Stimulated activated naive B cell treated with anti-CD40 and anti-IgM and Interleukin-4, amounts not matched to agents 10 μg/mL and 1 μg/mL and 100 μg/mL, for 72 hours (primary cell): Measurements from ENCODE around the gene RASGRP4.
A peak's percentile ranks its signal among the peaks of the same experiment; 100 is the strongest.
"Not testable (repeated sequence)": the region's sequence is repeated elsewhere in the genome, so short reads cannot be mapped to it uniquely, and the experiment has no call there.

ENCODE experiments used
- ATAC-seq, 2 donors: fragments of 150-1000 bp; cut with Tn5 transposase; replicated peaks; 2 replicates each; pipeline ENCODE4 v1.10.0; 2021; ENCODE audit warnings: moderate library complexity in 1 of 2
- DNase-seq: peaks from one replicate; pipeline ENCODE4 v3.0.0; 2021
- H3K27ac Mint-ChIP-seq: one replicate; pipeline ENCODE4 v1.8.0; 2022; ENCODE audit warnings: mild to moderate bottlenecking, mixed read lengths
- H3K27me3 Mint-ChIP-seq, 2 donors: one replicate each; pipeline ENCODE4 v1.8.0; 2022; ENCODE audit warnings: mixed read lengths in 2 of 2
- H3K36me3 Mint-ChIP-seq, 2 donors: one replicate each; pipeline ENCODE4 v1.8.0; 2022; ENCODE audit warnings: mixed read lengths in 2 of 2, mild to moderate bottlenecking in 1 of 2
- H3K4me1 Mint-ChIP-seq, 2 donors: one replicate each; pipeline ENCODE4 v1.8.0; 2022; ENCODE audit warnings: mixed read lengths in 2 of 2, mild to moderate bottlenecking in 1 of 2
- H3K4me3 Mint-ChIP-seq, 2 donors: one replicate each; pipeline ENCODE4 v1.8.0; 2022; ENCODE audit warnings: mild to moderate bottlenecking in 2 of 2, mixed read lengths in 2 of 2, moderate library complexity in 1 of 2
- H3K9me3 Mint-ChIP-seq, 2 donors: one replicate each; pipeline ENCODE4 v1.8.0; 2022; ENCODE audit warnings: mixed read lengths in 2 of 2, mild to moderate bottlenecking in 1 of 2

RASGRP4 gene

GRCh38 chr19:38417544-38418506 lies 8.2 kb downstream of the RASGRP4 start:
- DNase-seq, result peak; percentile 58
- no peaks in the 10 kb centered on the region for H3K9me3 Mint-ChIP-seq
- no peaks in the 10 kb centered on the region for H3K36me3 Mint-ChIP-seq
- peaks cover 5 to 6% of the 10 kb centered on the region in 2 donors for H3K27me3 Mint-ChIP-seq
- H3K4me1 Mint-ChIP-seq, result peaks cover 20 to 27% of the 10 kb centered on the region in 2 donors
- H3K27ac Mint-ChIP-seq, result peak overlapping the region; percentile 42
- ATAC-seq, result peak; percentile 90 to 93
- H3K4me3 Mint-ChIP-seq, result peak overlapping the region; percentile 83 to 88

DNA sequence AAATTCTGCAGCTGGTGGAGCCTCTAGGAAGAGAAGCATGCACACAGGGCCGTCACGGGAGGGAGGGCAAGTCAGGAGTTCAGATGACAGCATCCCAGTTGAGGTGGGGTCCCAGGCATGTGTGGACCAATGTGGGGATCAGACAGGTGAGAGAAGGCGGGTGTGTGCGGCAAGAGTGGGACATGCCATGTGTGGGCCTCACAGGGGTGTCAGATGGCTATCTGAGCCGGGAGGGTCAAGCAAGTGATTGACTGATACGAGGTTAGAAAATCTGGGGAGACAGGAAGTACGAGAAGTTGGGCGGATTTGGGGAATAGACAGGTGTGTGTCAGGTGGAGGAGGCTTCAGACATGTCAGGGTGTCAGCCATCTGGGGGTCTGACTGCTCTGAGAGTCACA lies 8.9 kb downstream of the RASGRP4 start:
- H3K4me1 Mint-ChIP-seq, result peaks cover 20 to 27% of the 10 kb centered on the region in 2 donors
- no peaks in the 10 kb centered on the region for H3K36me3 Mint-ChIP-seq
- no peaks in the 10 kb centered on the region for H3K9me3 Mint-ChIP-seq
- peak overlapping the region; percentile 42 for H3K27ac Mint-ChIP-seq
- peak overlapping the region; percentile 83 to 88 for H3K4me3 Mint-ChIP-seq
- peaks cover 5 to 6% of the 10 kb centered on the region in 2 donors for H3K27me3 Mint-ChIP-seq
- ATAC-seq (no peak), DNase-seq (no peak)

DNA sequence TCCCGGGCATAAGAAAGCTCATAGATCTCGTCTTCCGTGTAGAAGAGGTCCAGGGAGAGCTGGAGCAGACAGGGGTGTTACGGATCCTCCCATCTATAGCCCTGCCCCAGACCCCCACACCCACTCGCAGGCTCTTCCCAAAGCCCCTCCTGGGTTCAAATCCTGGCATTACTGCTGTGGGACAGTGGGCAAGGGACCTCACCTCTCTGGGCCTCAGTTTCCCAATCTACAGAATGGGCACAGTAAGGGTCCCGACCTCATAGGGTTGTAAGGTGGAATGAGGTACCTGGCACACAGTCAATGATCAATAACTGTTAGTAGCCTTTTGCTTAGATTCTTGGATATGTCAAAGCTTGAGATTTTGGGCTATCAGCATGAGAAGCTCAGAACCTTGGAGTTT lies 12.6 kb downstream of the RASGRP4 start:
- ATAC-seq (no peak), DNase-seq (no peak)
- no peaks in the 10 kb centered on the region for H3K27me3 Mint-ChIP-seq
- peaks cover 13 to 20% of the 10 kb centered on the region in 2 donors for H3K4me1 Mint-ChIP-seq
- H3K9me3 Mint-ChIP-seq, result no peaks in the 10 kb centered on the region
- no peak overlapping the region for H3K4me3 Mint-ChIP-seq
- H3K27ac Mint-ChIP-seq, result no peak overlapping the region
- H3K36me3 Mint-ChIP-seq, result peaks cover 4% of the 10 kb centered on the region in 2 donors

- H3K4me3 Mint-ChIP-seq, result no peak overlapping the region
- no peak for ATAC-seq
- no peak overlapping the region for H3K27ac Mint-ChIP-seq
- H3K27me3 Mint-ChIP-seq, result no peaks in the 10 kb centered on the region
- H3K36me3 Mint-ChIP-seq, result peaks cover 5 to 6% of the 10 kb centered on the region in 2 donors
- H3K4me1 Mint-ChIP-seq, result peaks cover 11 to 16% of the 10 kb centered on the region in 2 donors
- H3K9me3 Mint-ChIP-seq, result no peaks in the 10 kb centered on the region
- DNase-seq, result no peak
Measured at GRCh38 chr19:38412961-38413360, 13.1 kb downstream of the RASGRP4 start.

DNA sequence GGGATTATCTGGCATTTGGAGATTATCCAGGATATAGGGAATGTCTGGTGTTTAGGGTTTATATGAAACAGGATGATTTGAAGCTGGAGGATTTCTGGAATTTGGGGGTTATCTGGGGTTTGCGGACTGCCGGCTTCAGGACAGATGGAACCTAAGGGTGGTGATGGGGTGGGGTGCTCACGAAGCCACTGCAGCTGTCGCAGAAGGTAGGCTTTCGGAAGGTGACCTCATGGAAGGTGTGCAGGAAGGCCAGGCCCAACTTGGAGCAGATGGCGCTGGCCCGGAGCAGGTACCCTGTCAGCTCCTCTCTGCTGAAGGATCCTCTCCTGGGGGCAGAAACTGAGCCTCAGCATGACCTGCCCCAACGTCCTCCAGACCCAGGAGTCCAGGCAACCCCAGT lies 13.5 kb downstream of the RASGRP4 start:
- DNase-seq (no peak), ATAC-seq (no peak)
- H3K4me1 Mint-ChIP-seq, result peaks cover 6 to 11% of the 10 kb centered on the region in 2 donors
- no peaks in the 10 kb centered on the region for H3K27me3 Mint-ChIP-seq
- no peaks in the 10 kb centered on the region for H3K9me3 Mint-ChIP-seq
- peaks cover 7 to 8% of the 10 kb centered on the region in 2 donors for H3K36me3 Mint-ChIP-seq
- H3K4me3 Mint-ChIP-seq, result no peak overlapping the region
- no peak overlapping the region for H3K27ac Mint-ChIP-seq

- not testable (repeated sequence) for H3K4me3 Mint-ChIP-seq, H3K4me1 Mint-ChIP-seq, H3K27ac Mint-ChIP-seq, ATAC-seq, DNase-seq, H3K27me3 Mint-ChIP-seq, H3K9me3 Mint-ChIP-seq
- peaks cover 7 to 13% of the 10 kb centered on the region in 2 donors for H3K36me3 Mint-ChIP-seq
Measured at GRCh38 chr19:38411898-38412297, 14.1 kb downstream of the RASGRP4 start.

DNA sequence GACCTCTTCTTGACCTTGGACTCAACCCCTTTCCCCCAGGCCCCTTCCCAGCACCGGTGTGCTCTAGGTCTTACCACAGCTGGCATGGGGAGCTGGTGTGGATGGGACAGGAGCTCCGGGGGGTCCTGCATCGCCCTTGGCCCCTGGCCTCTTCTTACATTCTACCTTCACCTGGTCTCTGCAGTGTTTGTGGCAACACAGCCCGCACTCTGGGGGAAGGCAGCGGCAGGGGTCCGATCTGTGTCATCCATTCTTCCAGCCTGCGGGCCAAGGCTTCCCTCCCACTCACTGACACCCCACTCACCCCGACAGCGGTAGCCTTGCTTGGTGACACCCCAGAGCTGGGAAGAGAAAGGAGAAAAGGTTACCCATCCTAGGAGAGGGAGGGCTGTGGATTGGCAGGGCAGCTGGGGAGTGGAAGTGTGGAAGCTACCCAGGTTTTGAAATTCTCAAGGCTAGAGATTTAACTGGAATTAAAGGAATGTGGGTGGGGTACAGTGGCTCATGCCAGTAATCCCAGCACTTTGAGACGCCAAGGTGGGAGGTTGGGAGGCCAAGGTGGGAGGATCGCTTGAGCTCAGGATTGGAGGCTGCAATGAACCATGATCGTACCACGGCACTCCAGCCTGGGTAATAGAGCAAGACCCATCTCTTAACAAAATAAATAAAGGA lies 14.8 kb downstream of the RASGRP4 start:
- Mint-ChIP-seq H3K4me3 (no peak overlapping the region), H3K36me3 (peaks cover 7 to 14% of the 10 kb centered on the region in 2 donors), H3K4me1 (no peaks in the 10 kb centered on the region), H3K27me3 (no peaks in the 10 kb centered on the region), H3K27ac (no peak overlapping the region), H3K9me3 (no peaks in the 10 kb centered on the region)
- DNase-seq, result no peak
- no peak for ATAC-seq

DNA sequence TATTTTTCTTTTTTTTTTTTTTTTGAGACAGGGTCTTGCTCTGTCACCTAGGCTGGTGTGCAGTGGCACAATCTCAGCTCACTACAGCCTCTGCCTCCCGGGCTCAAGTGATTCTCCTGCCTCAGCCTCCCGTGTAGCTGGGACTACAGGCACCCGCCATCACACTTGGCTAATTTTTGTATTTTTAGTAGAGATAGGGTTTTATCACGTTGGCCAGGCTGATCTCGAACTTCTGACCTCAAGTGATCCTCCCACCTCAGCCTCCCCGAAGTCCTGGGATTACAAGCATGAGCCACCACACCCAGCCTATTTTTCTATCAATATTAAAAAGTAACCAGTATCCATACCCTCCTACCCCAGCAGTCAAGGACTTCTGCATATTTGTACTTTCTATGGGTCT lies 15.6 kb downstream of the RASGRP4 start:
- H3K27ac Mint-ChIP-seq, H3K4me1 Mint-ChIP-seq, ATAC-seq, DNase-seq, H3K9me3 Mint-ChIP-seq, H3K27me3 Mint-ChIP-seq, H3K4me3 Mint-ChIP-seq: not testable (repeated sequence)
- peaks cover 8 to 16% of the 10 kb centered on the region in 2 donors for H3K36me3 Mint-ChIP-seq

GRCh38 chr19:38409631-38410133 lies 16.3 kb downstream of the RASGRP4 start:
- ATAC-seq (no peak), DNase-seq (no peak)
- H3K27me3 Mint-ChIP-seq, result no peaks in the 10 kb centered on the region
- no peak overlapping the region for H3K4me3 Mint-ChIP-seq
- H3K9me3 Mint-ChIP-seq, result no peaks in the 10 kb centered on the region
- no peak overlapping the region for H3K27ac Mint-ChIP-seq
- H3K4me1 Mint-ChIP-seq, result peaks cover 0 to 9% of the 10 kb centered on the region in 2 donors
- peaks cover 13 to 19% of the 10 kb centered on the region in 2 donors for H3K36me3 Mint-ChIP-seq

GRCh38 chr19:38405276-38405675 lies 20.7 kb downstream of the RASGRP4 start:
- Mint-ChIP-seq H3K4me3 (no peak overlapping the region), H3K27ac (no peak overlapping the region), H3K4me1 (peaks cover 7 to 22% of the 10 kb centered on the region in 2 donors), H3K27me3 (peaks cover 2 to 8% of the 10 kb centered on the region in 2 donors), H3K36me3 (peaks cover 13 to 19% of the 10 kb centered on the region in 2 donors), H3K9me3 (no peaks in the 10 kb centered on the region)
- no peak for DNase-seq
- ATAC-seq, result no peak

- peak overlapping the region; percentile 48 to 93 for H3K4me3 Mint-ChIP-seq
- H3K27me3 Mint-ChIP-seq, result peaks cover 5 to 12% of the 10 kb centered on the region in 2 donors
- peaks cover 13 to 19% of the 10 kb centered on the region in 2 donors for H3K36me3 Mint-ChIP-seq
- ATAC-seq (no peak), DNase-seq (no peak)
- no peak overlapping the region for H3K27ac Mint-ChIP-seq
- no peaks in the 10 kb centered on the region for H3K9me3 Mint-ChIP-seq
- H3K4me1 Mint-ChIP-seq, result peaks cover 7 to 22% of the 10 kb centered on the region in 2 donors
Measured at GRCh38 chr19:38404858-38405257, 21.2 kb downstream of the RASGRP4 start.

DNA sequence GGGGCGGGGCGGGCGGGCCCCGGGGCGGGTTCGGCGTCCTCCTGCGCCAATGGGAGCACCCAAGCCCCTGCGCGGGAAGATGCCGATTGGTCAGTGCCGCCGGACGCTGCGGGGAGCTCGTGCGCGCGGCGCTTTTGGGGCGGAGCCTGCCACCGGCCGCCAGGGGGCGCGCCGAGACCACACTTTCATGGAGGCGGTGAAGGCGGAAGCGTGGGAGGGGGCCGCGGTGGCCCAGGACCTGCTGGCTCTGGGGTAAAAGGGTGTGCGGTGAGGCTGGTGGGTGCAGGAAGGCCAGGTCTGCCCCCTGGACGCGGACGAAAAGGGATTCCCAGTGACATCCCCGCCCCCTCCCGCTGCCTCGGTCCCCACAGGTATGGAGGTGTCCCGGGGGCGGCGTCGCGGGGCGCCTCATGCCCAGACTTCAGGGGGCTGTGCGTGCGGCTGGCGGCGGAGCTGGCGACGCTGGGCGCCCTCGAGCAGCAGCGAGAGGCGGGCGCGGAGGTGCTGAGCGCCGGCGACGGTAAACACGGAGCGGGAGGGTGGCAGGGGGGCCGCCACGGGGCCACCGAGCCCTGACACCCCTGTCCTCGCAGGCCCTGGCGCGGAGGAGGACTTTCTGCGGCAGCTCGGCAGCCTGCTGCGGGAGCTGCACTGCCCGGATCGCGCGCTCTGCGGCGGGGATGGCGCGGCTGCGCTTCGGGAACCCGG lies 22.9 kb downstream of the RASGRP4 start, which contains the start of gene FAM98C:
Gene FAM98C, plus strand, starts transcription at position 127 of the 708 bp plus-strand sequence. Its CDS starts 61 bp downstream, at position 188.
- Mint-ChIP-seq H3K9me3 (no peaks in the 10 kb centered on the region), H3K4me3 (peak within 1 kb of the TSS; percentile 93 to 96), H3K4me1 (peaks cover 7 to 22% of the 10 kb centered on the region in 2 donors), H3K36me3 (peaks cover 9 to 14% of the 10 kb centered on the region in 2 donors), H3K27ac (peak within 1 kb of the TSS; percentile 96), H3K27me3 (peaks cover 12 to 30% of the 10 kb centered on the region in 2 donors)
- DNase-seq, result peak; percentile 97
- peak; percentile 97 to 98 for ATAC-seq

DNA sequence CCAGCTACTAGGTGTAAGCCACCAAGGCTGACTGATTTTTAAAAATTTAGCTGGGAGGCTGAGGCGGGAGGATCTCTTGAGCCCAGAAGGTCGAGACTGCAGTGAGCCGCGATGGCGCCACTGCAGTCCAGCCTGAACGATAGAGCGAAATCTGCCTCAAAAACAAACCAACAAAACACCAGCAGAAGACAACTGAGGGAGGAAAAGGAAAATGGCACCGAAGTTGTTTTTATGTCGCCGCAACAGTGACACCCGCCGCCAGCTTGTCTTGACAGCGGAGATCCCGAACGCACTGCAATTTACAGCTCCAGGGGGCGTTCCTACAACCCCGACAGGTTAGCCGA lies 23.4 kb downstream of the RASGRP4 start:
- Mint-ChIP-seq H3K27me3 (peaks cover 13 to 35% of the 10 kb centered on the region in 2 donors), H3K4me1 (peaks cover 7 to 22% of the 10 kb centered on the region in 2 donors), H3K27ac (peak overlapping the region; percentile 96), H3K9me3 (no peaks in the 10 kb centered on the region), H3K4me3 (peak overlapping the region; percentile 93 to 96), H3K36me3 (peaks cover 6 to 10% of the 10 kb centered on the region in 2 donors)
- no peak for DNase-seq
- no peak for ATAC-seq

DNA sequence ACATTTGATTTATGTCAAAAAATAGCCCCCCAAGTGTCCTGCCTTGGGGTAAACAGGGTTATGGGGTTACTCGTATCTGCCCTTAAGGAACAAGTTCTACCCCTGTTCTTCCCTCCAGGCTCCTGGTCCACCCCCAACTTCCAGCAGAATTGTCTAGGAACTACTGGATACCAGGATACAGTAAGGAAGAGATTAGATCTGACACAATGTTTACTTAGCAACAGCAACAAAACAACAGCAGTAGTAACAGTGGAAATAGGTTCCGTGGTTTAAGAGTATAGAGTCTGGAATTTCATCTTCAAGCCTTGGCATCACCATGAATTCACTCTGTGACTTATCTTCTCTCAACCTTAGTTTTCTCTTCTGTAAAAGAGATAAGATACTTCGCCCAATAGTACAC lies 24.9 kb downstream of the RASGRP4 start:
- ATAC-seq, result no peak

More for the DNA sequence above, 24.9 kb downstream of the RASGRP4 start:
- H3K4me1 Mint-ChIP-seq, result peaks cover 7 to 31% of the 10 kb centered on the region in 2 donors
- no peak overlapping the region for H3K27ac Mint-ChIP-seq
- DNase-seq, result no peak
- no peak overlapping the region for H3K4me3 Mint-ChIP-seq
- peaks cover 27 to 49% of the 10 kb centered on the region in 2 donors for H3K27me3 Mint-ChIP-seq
- H3K36me3 Mint-ChIP-seq, result peaks cover 4 to 6% of the 10 kb centered on the region in 2 donors
- no peaks in the 10 kb centered on the region for H3K9me3 Mint-ChIP-seq
